Measurements from ENCODE around the gene CAMK2D. TPM values are rescaled to one million over a fixed set of nuclear protein-coding genes. Genes with fewer than 3 reads are reported as not detected.

Gene CAMK2D
- total and polyA plus RNA-seq, 2 donors, result 23.0 to 27.9 TPM

GRCh38 chr4:113541933-113542332 is 219.6 kb downstream of the CAMK2D start:
- Histone ChIP-seq H3K27ac (ENCODE audit: low read depth in 1 of 2, low read length in 1 of 2) (no peak overlapping the region), H3K27me3 (ENCODE audit: control insufficient read depth in 2 of 2, insufficient read depth in 1 of 2, low read length in 1 of 2) (no peaks in the 10 kb centered on the region), H3K9me3 (ENCODE audit: control insufficient read depth in 2 of 2, insufficient read depth in 1 of 2, low read length in 1 of 2) (no peaks in the 10 kb centered on the region), H3K4me3 (ENCODE audit: low read length in 2 of 2) (no peak overlapping the region), H3K36me3 (ENCODE audit: control insufficient read depth in 2 of 2, insufficient read depth in 2 of 2, low read length in 1 of 2) (no peaks in the 10 kb centered on the region), H3K4me1 (ENCODE audit: control insufficient read depth in 2 of 2, insufficient read depth in 2 of 2, low read length in 2 of 2) (no peaks in the 10 kb centered on the region)
- no peak for DNase-seq (ENCODE audit: low read depth in 6 of 9, low spot score in 9 of 9)

GRCh38 chr4:113540859-113541258 is 220.7 kb downstream of the CAMK2D start:
- Histone ChIP-seq H3K27ac (ENCODE audit: low read depth in 1 of 2, low read length in 1 of 2) (no peak overlapping the region), H3K4me3 (ENCODE audit: low read length in 2 of 2) (no peak overlapping the region), H3K36me3 (ENCODE audit: control insufficient read depth in 2 of 2, insufficient read depth in 2 of 2, low read length in 1 of 2) (no peaks in the 10 kb centered on the region), H3K27me3 (ENCODE audit: control insufficient read depth in 2 of 2, insufficient read depth in 1 of 2, low read length in 1 of 2) (no peaks in the 10 kb centered on the region), H3K9me3 (ENCODE audit: control insufficient read depth in 2 of 2, insufficient read depth in 1 of 2, low read length in 1 of 2) (no peaks in the 10 kb centered on the region), H3K4me1 (ENCODE audit: control insufficient read depth in 2 of 2, insufficient read depth in 2 of 2, low read length in 2 of 2) (no peaks in the 10 kb centered on the region)
- DNase-seq (ENCODE audit: low read depth in 6 of 9, low spot score in 9 of 9), result no peak
- 98% methylated on average over 1 of the region's 1 CpG for WGBS

GRCh38 chr4:113539408-113539807 is 222.1 kb downstream of the CAMK2D start:
- no peak for DNase-seq (ENCODE audit: low read depth in 6 of 9, low spot score in 9 of 9)
- no peaks in the 10 kb centered on the region for H3K36me3 ChIP-seq (ENCODE audit: control insufficient read depth in 2 of 2, insufficient read depth in 2 of 2, low read length in 1 of 2)
- no peak overlapping the region for H3K4me3 ChIP-seq (ENCODE audit: low read length in 2 of 2)
- no peaks in the 10 kb centered on the region for H3K4me1 ChIP-seq (ENCODE audit: control insufficient read depth in 2 of 2, insufficient read depth in 2 of 2, low read length in 2 of 2)
- no peaks in the 10 kb centered on the region for H3K9me3 ChIP-seq (ENCODE audit: control insufficient read depth in 2 of 2, insufficient read depth in 1 of 2, low read length in 1 of 2)
- WGBS, result 62% methylated on average over 3 of the region's 3 CpGs
- no peaks in the 10 kb centered on the region for H3K27me3 ChIP-seq (ENCODE audit: control insufficient read depth in 2 of 2, insufficient read depth in 1 of 2, low read length in 1 of 2)
- H3K27ac ChIP-seq (ENCODE audit: low read depth in 1 of 2, low read length in 1 of 2), result no peak overlapping the region

GRCh38 chr4:113537628-113538027 is 223.9 kb downstream of the CAMK2D start:
- H3K36me3 ChIP-seq (ENCODE audit: control insufficient read depth in 2 of 2, insufficient read depth in 2 of 2, low read length in 1 of 2), result no peaks in the 10 kb centered on the region
- peak in 1 of 9 donors; percentile 10 for DNase-seq (ENCODE audit: low read depth in 6 of 9, low spot score in 9 of 9)
- no peak overlapping the region for H3K4me3 ChIP-seq (ENCODE audit: low read length in 2 of 2)
- H3K27me3 ChIP-seq (ENCODE audit: control insufficient read depth in 2 of 2, insufficient read depth in 1 of 2, low read length in 1 of 2), result no peaks in the 10 kb centered on the region
- no peaks in the 10 kb centered on the region for H3K9me3 ChIP-seq (ENCODE audit: control insufficient read depth in 2 of 2, insufficient read depth in 1 of 2, low read length in 1 of 2)
- WGBS, result 89% methylated on average over 1 of the region's 1 CpG
- H3K27ac ChIP-seq (ENCODE audit: low read depth in 1 of 2, low read length in 1 of 2), result no peak overlapping the region
- H3K4me1 ChIP-seq (ENCODE audit: control insufficient read depth in 2 of 2, insufficient read depth in 2 of 2, low read length in 2 of 2), result no peaks in the 10 kb centered on the region

- H3K4me1 ChIP-seq (ENCODE audit: control insufficient read depth in 2 of 2, insufficient read depth in 2 of 2, low read length in 2 of 2), result no peaks in the 10 kb centered on the region
- 96% methylated on average over 2 of the region's 2 CpGs for WGBS
- no peaks in the 10 kb centered on the region for H3K27me3 ChIP-seq (ENCODE audit: control insufficient read depth in 2 of 2, insufficient read depth in 1 of 2, low read length in 1 of 2)
- H3K36me3 ChIP-seq (ENCODE audit: control insufficient read depth in 2 of 2, insufficient read depth in 2 of 2, low read length in 1 of 2), result no peaks in the 10 kb centered on the region
- DNase-seq (ENCODE audit: low read depth in 6 of 9, low spot score in 9 of 9), result no peak
- H3K4me3 ChIP-seq (ENCODE audit: low read length in 2 of 2), result no peak overlapping the region
- no peaks in the 10 kb centered on the region for H3K9me3 ChIP-seq (ENCODE audit: control insufficient read depth in 2 of 2, insufficient read depth in 1 of 2, low read length in 1 of 2)
- no peak overlapping the region for H3K27ac ChIP-seq (ENCODE audit: low read depth in 1 of 2, low read length in 1 of 2)
Measured at GRCh38 chr4:113537203-113537602, 224.3 kb downstream of the CAMK2D start.

- no peak for DNase-seq (ENCODE audit: low read depth in 6 of 9, low spot score in 9 of 9)
- Histone ChIP-seq H3K4me3 (ENCODE audit: low read length in 2 of 2) (no peak overlapping the region), H3K9me3 (ENCODE audit: control insufficient read depth in 2 of 2, insufficient read depth in 1 of 2, low read length in 1 of 2) (no peaks in the 10 kb centered on the region), H3K27me3 (ENCODE audit: control insufficient read depth in 2 of 2, insufficient read depth in 1 of 2, low read length in 1 of 2) (no peaks in the 10 kb centered on the region), H3K4me1 (ENCODE audit: control insufficient read depth in 2 of 2, insufficient read depth in 2 of 2, low read length in 2 of 2) (no peaks in the 10 kb centered on the region), H3K27ac (ENCODE audit: low read depth in 1 of 2, low read length in 1 of 2) (no peak overlapping the region), H3K36me3 (ENCODE audit: control insufficient read depth in 2 of 2, insufficient read depth in 2 of 2, low read length in 1 of 2) (peaks cover 0 to 3% of the 10 kb centered on the region in 2 donors)
- whole genome bisulfite sequencing, result 90% methylated on average over 1 of the region's 1 CpG
Measured at GRCh38 chr4:113534711-113535110, 226.8 kb downstream of the CAMK2D start.

GRCh38 chr4:113531572-113531971 is 230.0 kb downstream of the CAMK2D start:
- 94% methylated on average over 2 of the region's 2 CpGs for WGBS
- no peaks in the 10 kb centered on the region for H3K4me1 ChIP-seq (ENCODE audit: control insufficient read depth in 2 of 2, insufficient read depth in 2 of 2, low read length in 2 of 2)
- H3K4me3 ChIP-seq (ENCODE audit: low read length in 2 of 2), result no peak overlapping the region
- DNase-seq (ENCODE audit: low read depth in 6 of 9, low spot score in 9 of 9), result no peak
- peaks cover 0 to 3% of the 10 kb centered on the region in 2 donors for H3K36me3 ChIP-seq (ENCODE audit: control insufficient read depth in 2 of 2, insufficient read depth in 2 of 2, low read length in 1 of 2)
- no peaks in the 10 kb centered on the region for H3K27me3 ChIP-seq (ENCODE audit: control insufficient read depth in 2 of 2, insufficient read depth in 1 of 2, low read length in 1 of 2)
- no peak overlapping the region for H3K27ac ChIP-seq (ENCODE audit: low read depth in 1 of 2, low read length in 1 of 2)
- no peaks in the 10 kb centered on the region for H3K9me3 ChIP-seq (ENCODE audit: control insufficient read depth in 2 of 2, insufficient read depth in 1 of 2, low read length in 1 of 2)

- Histone ChIP-seq H3K4me3 (ENCODE audit: low read length in 2 of 2) (no peak overlapping the region), H3K4me1 (ENCODE audit: control insufficient read depth in 2 of 2, insufficient read depth in 2 of 2, low read length in 2 of 2) (no peaks in the 10 kb centered on the region), H3K27me3 (ENCODE audit: control insufficient read depth in 2 of 2, insufficient read depth in 1 of 2, low read length in 1 of 2) (no peaks in the 10 kb centered on the region), H3K27ac (ENCODE audit: low read depth in 1 of 2, low read length in 1 of 2) (no peak overlapping the region), H3K9me3 (ENCODE audit: control insufficient read depth in 2 of 2, insufficient read depth in 1 of 2, low read length in 1 of 2) (no peaks in the 10 kb centered on the region), H3K36me3 (ENCODE audit: control insufficient read depth in 2 of 2, insufficient read depth in 2 of 2, low read length in 1 of 2) (peaks cover 0 to 3% of the 10 kb centered on the region in 2 donors)
- 97% methylated on average over 1 of the region's 1 CpG for WGBS
- no peak for DNase-seq (ENCODE audit: low read depth in 6 of 9, low spot score in 9 of 9)
Measured at GRCh38 chr4:113528395-113528794, 233.1 kb downstream of the CAMK2D start.

GRCh38 chr4:113525521-113525920 is 236.0 kb downstream of the CAMK2D start:
- 98% methylated on average over 2 of the region's 2 CpGs for WGBS
- no peak for DNase-seq (ENCODE audit: low read depth in 6 of 9, low spot score in 9 of 9)
- Histone ChIP-seq H3K27me3 (ENCODE audit: control insufficient read depth in 2 of 2, insufficient read depth in 1 of 2, low read length in 1 of 2) (no peaks in the 10 kb centered on the region), H3K36me3 (ENCODE audit: control insufficient read depth in 2 of 2, insufficient read depth in 2 of 2, low read length in 1 of 2) (peaks cover 0 to 1% of the 10 kb centered on the region in 2 donors), H3K27ac (ENCODE audit: low read depth in 1 of 2, low read length in 1 of 2) (no peak overlapping the region), H3K4me1 (ENCODE audit: control insufficient read depth in 2 of 2, insufficient read depth in 2 of 2, low read length in 2 of 2) (no peaks in the 10 kb centered on the region), H3K4me3 (ENCODE audit: low read length in 2 of 2) (no peak overlapping the region), H3K9me3 (ENCODE audit: control insufficient read depth in 2 of 2, insufficient read depth in 1 of 2, low read length in 1 of 2) (no peaks in the 10 kb centered on the region)
